Measurements from ENCODE around the gene VWA2.

- no peak for TF ChIP-seq CTCF (conservative IDR thresholded peaks at IDR 0.05)
- no peak for TF ChIP-seq ZFX (IDR thresholded peaks at IDR 0.05)
Measured at GRCh38 chr10:114259824-114260223, 20.8 kb downstream of the VWA2 start.

Data from C4-2B (cell line).